RPMI8226 (cell line): ENCODE data around the gene KLF6.
A peak's percentile ranks its signal among the peaks of the same experiment; 100 is the strongest.

Experiments used
- DNase-seq: peaks from one replicate; pipeline ENCODE4 v3.0.0-alpha.2; 2015

Gene KLF6

DNA sequence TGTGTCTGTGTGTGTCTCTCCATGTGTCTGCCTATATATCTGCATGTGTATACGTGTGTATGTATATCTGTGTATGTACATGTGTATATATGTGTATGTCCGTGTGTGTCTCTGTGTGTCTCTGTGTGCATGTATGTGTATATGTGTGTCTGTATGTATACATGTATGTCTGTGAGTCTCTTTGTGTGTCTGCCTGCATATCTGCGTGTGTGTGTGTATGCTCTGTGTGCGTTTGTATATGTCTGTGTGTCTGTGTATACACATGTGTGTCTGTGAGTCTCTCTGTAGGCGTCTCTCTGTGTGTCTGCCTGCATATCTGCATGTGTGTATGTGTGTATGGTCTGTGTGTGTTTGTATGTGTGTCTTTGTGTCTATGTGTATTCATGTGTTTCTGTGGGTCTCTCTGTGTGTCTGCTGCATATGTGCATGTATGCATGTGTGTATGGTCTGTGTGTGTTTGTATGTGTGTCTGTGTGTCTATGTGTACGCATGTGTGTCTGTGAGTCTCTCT lies 23.7 kb upstream of the KLF6 start:
- DNase-seq, result no peak

DNA sequence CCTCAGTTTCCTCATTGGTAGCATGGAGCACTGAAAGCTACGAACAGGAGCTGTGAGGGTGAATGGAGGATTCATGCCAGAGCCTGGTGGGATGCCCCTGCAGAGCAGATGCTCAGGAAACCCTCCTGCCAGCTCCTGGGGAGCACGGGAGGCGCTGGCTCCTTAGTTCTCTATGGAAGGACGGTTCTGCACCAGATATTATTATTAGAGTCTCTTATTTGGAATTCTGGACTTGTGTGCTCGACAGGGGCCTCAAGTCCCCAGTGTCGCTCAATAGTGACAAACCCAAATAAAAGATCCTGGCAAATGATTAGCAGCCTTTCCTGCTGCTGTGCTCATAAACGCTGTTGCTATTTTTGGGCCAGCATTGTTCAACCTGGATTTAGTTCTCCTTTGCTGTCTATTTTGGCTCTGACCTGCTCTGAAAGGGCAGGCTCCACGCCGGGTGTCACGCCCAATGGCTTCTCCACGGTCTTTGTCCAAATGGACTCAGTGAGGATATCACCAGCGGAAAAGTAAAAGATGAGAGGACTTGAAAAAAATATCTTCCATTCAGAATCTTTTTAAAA lies 23.0 kb upstream of the KLF6 start:
- DNase-seq, result no peak

DNA sequence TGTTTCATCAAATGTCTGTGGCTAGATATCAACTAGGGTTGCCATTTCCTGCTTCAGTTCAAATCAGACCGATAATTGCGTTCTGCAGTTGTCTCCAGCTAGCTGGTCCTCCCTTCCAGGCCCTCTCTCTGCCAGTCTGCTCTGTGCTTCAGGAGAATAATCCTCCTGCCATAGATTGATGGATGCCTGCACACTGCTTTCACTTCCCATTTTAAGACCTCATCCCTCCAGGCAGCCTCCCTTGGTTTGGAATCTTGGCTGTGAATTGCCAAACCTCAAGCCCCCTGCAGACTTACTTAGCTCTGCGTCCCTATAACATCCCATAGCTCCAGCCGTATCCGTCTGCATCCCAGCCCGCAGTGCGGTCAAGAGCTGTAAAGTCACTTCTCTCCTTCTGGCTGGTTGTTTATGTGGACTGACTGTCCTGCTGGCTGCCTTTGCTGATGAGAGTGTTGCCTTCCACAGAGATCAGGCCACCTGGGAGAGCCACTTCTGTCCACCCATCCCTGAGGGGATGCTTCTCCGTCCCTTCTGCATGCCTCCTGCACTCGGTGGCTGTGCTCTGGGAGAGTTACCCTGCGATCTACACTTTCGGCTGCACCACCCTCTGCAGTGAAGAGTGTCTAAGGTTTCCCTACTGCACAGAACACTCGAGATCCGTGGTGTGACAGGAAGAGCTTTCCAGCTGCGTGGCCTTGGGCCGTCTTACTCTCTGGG lies 22.4 kb upstream of the KLF6 start:
- peak; percentile 33 for DNase-seq

DNA sequence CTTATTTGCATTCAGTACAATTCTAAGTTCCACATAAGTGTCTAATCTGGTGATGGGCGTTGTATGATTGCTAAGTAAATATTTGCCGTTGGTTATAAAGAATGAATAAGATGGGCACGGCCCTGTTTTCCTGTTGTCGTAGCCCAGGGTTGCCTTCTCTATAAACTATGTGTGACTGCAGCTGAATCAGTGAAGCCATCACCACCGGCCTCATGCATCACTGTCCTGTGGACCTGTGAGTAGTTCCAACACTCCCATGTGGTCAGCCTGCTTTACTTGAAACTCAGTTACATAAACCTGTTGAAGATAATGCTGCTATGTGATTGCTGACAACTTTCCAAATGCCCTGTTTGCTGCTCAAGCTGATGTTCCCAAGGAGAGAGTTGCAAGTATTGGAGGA lies 21.6 kb upstream of the KLF6 start:
- no peak for DNase-seq

DNA sequence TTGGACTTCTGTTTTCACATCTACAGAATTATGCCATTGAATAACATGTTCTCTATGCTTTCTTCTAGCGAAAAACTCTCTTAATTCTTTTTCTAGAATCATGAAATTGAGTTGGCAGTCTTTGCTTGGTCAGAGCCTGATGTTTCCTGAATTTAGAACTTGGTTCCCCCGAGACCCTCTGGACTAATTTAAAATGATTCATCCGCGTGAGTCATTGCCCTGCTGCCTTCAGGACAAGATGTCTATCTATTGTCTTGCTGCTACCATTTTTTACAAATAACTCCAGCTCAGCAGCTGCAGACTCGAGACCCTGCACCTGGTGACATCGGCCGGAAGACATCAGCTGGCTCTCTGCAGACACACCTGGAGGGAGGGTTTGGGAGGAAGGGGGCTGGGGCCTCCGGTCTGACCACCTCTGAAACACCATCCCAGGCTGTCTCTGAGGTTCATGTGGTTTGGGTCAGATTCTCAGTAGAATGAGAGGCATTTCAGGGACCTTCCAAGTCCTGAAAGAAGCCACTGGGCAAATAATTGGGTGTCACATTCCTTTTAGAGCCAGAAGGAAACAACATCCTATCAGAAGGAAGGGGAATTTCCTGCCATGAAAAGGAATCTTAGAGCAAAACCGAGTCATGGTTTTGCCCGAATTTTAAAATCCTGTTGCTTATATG lies 20.9 kb upstream of the KLF6 start:
- DNase-seq, result peak; percentile 92

DNA sequence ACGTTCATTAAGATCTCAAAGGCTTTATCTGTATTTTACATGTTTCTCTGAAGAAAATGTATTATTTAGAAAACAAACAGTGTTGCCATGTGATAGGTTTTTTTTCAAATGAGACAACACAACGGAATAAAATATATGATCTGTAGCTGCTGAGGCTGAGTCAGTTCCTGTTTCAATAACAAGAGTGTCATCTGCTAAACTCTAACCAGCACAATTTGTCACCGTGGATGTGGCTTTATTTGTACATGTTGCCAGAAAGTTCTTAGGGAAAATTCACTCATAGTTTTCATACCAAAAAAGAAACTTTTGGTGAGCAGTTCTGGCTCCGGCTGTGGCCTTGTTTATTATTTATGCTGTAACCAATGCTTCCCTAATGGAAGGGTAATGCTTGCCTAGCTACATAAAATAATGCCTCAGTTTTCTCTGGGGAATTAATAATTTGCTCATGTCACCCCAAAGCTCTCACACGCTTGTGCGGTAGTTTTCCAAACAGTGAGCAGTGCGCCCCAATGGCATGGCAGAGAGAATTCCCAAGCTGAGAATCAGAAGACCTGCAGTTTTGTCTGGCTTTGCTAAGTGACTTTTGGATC lies 20.3 kb upstream of the KLF6 start:
- peak; percentile 74 for DNase-seq

DNA sequence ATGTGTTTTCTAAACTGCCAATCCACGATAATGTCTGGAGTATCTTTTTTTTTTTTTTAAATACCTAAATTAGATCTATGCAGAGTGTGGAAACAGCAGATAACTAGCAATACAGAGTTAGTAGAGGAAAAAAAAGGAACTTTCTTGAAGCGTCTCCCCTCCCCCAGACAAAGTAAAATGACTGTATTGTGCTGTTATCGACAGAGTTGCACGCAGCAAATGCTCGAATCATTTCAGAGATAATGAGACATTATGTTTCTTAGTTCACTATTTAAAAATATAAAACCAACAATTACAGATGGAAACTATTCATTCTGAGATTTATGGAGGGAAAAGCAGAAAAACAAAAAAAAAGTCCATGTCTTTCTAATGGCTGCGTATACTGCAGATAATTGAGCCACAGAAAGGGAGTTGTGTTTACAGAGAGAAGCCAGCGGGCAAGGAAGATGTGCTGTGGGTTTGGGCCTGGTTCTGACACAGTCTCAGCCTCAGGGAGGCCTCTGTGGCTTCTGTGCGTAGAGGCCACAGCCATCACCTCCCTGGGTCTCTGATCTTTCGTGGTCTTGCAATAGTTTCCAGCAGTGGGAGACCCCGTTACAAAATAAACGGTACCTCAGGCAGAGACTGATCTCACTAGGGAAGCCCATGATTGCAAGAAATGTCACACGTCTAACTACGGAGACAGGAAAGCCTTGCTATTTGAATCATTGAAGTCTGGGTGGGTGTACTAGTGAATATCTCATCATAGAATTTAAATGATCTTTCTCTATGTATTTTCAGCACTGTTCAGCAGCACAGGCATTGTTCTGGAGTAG lies 19.1 kb upstream of the KLF6 start:
- no peak for DNase-seq

DNA sequence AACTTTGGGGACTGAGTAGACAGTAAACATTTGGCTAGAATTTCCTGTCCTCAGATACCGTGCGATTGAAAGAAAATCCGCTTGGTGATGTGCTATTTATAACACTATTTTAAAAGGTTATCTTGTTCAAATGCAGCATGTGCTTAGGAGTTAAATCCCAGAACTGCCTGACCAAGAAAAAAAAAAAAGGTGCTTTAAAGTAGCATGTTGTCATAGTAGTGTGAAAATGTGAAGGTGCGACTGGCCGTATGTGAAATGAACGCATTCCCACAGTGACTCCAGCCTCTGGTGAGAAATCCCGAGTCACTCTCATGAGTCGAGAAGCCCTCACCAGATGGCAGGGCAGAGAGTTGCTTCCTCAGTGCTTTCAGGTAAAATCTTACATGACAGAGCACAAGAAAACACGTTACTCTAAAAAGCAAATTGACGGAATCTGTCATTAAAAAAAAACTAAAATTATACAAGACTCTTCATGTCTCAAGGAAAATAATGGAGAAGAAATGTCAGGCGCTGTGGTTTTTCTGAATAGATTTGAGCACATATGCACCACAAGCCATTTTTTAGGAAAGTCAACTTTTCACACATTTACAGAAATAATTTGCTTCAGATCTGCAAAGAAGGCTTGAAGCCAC lies 18.4 kb upstream of the KLF6 start:
- no peak for DNase-seq

DNA sequence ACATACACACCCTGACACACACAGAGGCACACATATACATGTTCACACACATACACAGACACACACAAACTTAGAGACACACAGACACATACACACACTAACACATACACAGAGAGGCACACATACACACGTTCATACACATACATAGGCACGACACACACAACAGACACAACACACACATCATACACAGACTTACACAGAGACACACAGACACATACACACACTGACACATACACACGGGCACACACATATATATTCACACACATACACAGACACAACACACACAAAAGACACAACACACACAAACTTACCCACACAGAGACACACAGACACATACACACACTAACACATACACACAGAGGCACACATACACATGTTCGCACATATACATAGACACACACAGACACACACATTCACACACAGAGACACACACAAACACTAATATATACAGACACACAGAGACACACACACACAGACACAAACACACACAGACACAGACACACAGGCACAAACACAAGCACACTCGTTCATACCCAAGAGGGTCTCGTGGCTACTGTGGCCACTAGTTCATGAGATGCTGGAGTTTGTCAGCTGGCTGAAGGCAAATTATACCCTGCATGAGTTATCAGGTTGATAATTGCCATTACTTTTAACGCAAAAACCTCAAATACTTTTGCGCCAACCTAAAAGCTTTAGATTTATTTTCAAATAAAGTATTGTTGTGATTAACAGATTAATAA lies 17.7 kb upstream of the KLF6 start:
- no peak for DNase-seq

DNA sequence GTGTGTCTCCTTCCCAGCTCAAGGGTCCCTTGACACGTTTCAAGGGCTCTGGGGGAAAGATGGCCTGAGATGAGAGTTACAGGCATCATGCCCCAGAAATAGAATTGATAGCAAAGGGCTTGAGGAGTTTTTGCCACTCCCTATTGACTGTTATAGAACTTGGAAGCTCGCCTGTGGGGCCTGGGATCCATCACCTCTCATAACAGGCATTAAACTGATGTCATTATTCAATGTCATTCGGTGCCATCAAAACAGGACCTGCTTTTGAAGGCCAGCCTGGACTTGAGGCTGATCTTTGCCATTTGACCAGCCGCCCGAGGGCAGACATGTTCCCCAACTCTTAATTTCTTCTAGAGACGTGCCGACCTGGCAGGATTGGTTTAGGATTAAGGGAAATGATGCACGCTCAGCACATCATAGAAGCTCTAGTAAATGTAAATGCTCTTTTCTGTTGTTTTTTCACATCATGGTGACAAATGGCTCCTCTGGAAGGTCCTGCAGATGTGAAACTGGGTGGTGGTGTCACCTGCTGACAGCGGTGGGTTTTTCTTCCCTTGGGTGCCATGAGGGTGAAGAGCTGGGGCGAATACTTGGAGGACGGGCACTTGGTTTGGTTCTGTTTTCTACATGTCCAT lies 16.7 kb upstream of the KLF6 start:
- DNase-seq, result no peak

DNA sequence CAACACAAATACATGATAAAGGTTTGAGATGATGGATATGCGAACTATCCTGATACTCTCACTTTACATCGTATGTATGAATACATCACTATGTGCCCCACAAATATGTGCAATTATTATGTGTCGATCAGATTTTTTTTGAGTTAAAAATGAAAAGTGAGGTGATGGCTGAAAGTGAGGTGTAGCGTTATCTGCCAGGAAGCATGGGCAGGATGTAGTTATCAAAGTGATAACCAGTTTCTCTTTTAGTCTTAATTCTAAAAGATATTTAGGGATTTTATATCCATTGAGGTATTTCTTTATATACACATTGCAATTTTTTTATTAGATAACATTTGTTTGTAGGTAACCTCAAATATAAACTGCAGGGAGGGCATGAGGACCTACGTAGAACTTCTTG lies 15.6 kb upstream of the KLF6 start:
- no peak for DNase-seq

DNA sequence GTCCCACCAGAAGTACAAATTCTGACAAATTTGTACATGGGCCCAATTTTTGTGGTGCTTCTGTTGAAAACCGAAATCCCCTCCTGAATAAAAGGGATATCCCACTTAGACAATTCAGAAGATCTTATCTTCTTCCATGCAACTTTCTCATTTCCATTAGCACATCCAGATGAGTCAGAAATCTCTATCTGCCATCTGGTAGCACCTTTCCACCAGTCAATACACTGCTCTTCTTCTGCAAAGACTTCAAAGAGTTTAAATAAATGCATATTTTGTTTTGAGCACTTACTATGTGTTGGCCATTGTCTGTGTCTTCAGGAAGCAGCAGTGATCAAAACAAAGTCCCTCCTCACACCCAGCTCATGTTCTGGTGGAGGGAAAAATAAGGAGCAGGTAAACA lies 12.7 kb upstream of the KLF6 start:
- no peak for DNase-seq

DNA sequence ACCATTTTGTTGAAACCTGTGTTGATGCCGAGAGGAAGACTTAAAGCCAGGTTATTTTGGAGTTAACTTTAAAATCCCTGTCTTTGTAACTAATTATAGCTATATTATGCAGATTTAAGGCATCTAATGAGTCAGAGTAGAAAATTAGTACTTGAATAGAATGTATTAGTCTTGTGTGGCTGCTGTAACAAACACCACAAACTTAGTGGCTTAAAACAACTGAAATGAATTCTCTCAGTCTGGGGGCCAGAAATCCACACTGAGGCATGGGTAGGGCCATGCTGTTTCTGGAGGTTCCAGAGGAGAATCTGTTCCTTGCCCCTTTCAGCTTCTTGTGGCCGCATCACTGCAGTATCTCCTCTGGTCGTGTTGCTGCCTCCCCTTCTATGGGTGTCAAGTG lies 8.5 kb upstream of the KLF6 start:
- DNase-seq, result no peak

DNA sequence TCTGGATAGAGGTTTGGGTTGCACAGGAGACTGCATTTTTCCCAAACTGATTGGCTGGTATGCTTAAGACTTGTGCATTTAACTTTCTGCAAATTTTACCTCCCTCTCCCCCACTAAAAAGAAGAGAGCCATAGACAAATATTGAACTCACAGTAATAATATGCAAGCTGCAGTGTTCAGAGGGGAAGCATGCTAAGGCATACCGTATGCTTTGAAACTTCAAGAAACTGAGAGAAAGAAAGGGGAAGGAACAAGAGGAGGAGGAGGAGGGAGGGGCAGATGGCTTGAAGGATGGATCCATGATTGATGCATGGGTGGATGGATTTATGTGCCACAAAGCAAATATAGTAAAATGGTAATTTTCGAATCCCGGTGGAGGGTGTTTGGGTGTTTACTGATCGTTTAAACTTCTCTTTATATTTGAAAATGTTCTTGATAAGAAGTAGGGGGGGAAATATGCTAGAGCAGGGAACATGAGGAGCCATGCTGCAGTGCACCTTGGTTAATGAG lies 7.8 kb upstream of the KLF6 start:
- no peak for DNase-seq

DNA sequence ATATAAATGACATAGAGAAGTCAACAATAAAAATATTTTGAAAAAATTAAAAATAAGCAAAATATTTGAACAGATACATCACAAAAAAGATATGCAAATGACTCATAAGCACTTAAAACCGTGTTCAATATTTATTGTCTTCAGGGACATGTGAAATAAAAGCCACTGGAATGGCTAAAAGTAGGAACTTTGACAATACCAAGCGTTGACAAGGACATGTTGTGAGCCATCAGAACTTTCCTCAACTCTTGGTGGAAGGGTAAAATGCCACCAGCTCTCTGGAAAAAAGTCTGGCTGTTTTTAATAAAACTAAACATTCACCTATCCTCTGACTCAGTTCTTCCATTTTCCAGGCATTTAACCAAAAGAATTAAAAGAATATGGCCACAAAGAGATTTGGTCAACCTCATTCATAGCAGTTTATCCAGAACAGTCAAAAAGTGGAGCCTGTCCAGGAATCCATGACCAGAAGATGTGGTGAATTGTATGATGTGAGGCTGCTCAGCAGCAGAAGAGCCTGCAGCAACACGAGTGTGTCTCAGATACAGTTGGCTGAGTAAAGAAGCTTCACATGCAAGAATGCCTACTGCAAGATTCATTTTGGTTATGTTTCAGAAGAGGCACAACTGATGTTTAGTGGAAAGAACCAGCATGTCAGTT lies 7.1 kb upstream of the KLF6 start:
- DNase-seq, result no peak

DNA sequence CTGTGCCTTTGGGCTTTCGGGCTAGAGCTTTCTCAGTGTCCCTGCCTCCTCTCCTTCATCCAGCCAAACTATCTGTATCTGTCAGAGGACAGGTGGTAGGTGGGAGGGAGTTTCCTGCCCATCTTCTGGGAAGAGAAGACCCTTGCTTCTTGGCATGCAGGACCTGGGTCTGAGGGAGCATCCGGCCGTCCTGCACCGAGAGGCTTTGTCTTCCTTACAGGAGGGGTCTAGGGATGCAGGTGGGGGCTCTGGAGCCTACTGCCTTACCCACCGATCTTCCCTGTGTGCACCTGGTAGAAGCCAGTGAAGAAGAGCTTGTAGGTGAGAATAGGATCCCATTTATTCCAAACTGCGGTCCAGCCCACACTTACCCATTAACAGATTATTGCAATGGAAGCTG lies 5.8 kb upstream of the KLF6 start:
- DNase-seq, result no peak

DNA sequence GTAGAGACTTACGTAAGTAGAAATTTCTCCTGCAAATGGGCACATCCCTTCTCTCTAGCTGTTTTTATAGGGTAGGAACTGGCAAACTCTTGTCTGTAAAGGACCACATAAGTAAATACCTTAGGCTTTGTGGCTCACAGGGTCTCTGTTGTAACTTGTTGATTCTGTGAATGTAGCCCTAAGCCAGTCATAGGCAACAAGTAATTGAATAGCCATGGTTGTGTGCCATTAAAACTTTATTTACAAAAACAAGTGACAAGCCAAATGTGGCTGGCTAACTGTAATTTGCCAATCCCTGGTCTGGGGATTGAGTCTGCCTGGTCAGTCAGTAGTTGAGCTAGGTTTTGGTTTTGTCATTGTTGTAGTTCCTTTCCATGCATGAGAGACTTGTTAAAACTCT lies 5.3 kb upstream of the KLF6 start:
- no peak for DNase-seq

DNA sequence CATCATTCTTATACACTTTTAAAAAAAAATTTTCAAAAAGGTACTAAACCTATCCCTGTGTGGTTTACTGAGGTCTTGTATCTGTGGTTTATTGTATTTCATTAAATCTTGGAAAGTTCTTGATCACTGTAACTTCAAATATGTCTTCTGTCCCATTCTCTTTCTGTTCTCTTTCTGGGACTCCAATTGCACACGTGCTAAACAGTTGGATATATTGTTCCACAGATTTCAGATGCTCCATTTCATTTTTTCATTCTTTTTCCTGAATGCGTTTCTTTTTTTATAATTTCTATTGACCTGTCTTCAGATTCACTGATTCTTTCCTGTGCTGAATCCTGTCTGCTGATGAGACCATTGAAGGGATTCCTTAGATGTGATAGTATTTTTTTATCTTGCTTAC lies 4.6 kb upstream of the KLF6 start:
- no peak for DNase-seq

DNA sequence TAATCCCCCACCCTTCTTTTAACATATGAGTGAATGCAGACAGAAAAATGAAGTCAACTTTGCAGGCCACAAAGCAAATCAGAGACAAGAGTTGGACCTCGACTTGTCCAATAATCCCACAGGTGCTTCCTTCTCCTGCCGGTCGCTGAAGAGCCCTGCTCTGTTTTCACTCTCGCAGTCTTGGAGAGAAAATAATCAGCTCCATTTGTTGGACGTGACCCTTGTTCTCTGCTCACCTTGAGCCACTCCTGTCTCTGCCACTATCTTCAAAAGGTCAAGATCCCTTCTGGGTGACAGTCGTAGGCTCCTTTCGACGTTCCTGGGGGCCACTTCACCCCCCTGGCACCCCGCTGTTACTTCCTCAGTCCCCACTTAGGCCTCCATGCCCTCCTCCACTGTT lies 2.8 kb upstream of the KLF6 start:
- no peak for DNase-seq

DNA sequence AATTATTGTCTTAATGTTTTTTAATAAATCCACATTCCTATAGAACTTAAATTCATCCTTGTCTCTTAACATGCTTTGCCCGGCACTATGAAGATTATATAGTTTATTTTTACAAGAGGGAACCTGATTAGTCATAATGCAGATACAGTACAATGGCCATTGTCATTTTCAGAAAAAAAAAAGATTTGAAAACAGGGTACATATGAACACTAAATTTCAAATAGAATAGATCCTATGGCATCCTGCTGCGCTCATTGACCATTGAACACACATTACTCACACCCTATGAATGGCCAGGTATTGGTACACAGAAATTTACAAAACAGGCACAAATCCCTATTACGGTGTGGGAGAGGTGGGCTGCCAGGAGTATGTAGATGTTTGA lies 2.0 kb upstream of the KLF6 start:
- no peak for DNase-seq
